ENCODE measurements around the gene LTB4R2. TPM values are rescaled to one million over a fixed set of nuclear protein-coding genes. Genes with fewer than 3 reads are reported as not detected.
"Not testable (repeated sequence)": the region's sequence is repeated elsewhere in the genome, so short reads cannot be mapped to it uniquely, and the experiment has no call there.

LTB4R2 gene
- total RNA-seq, 2 donors from 2014 or later = 0.98 to 1.4 TPM

DNA sequence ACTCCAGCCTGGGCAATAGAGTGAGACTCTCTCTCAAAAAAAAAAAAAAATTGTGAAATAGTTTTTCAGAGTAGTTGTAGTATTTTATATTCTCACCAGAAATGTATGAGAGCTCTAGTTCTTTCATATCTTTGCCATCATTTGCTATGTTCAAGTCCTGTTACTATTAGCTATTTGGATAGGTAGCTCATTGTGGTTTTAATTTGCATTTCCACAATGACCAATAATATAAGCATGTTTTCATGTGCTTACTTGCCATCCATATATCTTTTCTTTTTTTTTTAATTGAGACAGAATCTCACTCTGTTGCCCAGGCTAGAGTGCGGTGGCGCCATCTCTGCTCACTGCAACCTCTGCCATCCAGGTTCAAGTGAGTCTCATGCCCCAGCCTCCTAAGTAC is 38.2 kb downstream of the LTB4R2 start:
- no peak for DNase-seq (ENCODE audit: low spot score)
- no peaks in the 10 kb centered on the region for H3K36me3 ChIP-seq
- H3K4me3 ChIP-seq = no peak overlapping the region
- H3K27me3 ChIP-seq = no peaks in the 10 kb centered on the region
- no peaks in the 10 kb centered on the region for H3K9me3 ChIP-seq
- TF ChIP-seq, protein P1, sequence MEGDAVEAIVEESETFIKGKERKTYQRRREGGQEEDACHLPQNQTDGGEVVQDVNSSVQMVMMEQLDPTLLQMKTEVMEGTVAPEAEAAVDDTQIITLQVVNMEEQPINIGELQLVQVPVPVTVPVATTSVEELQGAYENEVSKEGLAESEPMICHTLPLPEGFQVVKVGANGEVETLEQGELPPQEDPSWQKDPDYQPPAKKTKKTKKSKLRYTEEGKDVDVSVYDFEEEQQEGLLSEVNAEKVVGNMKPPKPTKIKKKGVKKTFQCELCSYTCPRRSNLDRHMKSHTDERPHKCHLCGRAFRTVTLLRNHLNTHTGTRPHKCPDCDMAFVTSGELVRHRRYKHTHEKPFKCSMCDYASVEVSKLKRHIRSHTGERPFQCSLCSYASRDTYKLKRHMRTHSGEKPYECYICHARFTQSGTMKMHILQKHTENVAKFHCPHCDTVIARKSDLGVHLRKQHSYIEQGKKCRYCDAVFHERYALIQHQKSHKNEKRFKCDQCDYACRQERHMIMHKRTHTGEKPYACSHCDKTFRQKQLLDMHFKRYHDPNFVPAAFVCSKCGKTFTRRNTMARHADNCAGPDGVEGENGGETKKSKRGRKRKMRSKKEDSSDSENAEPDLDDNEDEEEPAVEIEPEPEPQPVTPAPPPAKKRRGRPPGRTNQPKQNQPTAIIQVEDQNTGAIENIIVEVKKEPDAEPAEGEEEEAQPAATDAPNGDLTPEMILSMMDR (IDR thresholded peaks at IDR 0.05) = no peak
- H3K27ac ChIP-seq = no peak overlapping the region
- no peaks in the 10 kb centered on the region for H3K4me1 ChIP-seq

GRCh38 chr14:24349742-24350141 is 39.8 kb downstream of the LTB4R2 start:
- Histone ChIP-seq H3K4me1 (no peaks in the 10 kb centered on the region), H3K36me3 (no peaks in the 10 kb centered on the region), H3K4me3 (no peak overlapping the region), H3K27me3 (no peaks in the 10 kb centered on the region), H3K27ac (no peak overlapping the region), H3K9me3 (no peaks in the 10 kb centered on the region)
- TF ChIP-seq, protein P1 (IDR thresholded peaks at IDR 0.05) = no peak
- DNase-seq (ENCODE audit: low spot score) = no peak

GRCh38 chr14:24351517-24351916 is 41.6 kb downstream of the LTB4R2 start:
- Histone ChIP-seq H3K27ac (no peak overlapping the region), H3K4me1 (no peaks in the 10 kb centered on the region), H3K4me3 (no peak overlapping the region), H3K27me3 (no peaks in the 10 kb centered on the region), H3K9me3 (no peaks in the 10 kb centered on the region), H3K36me3 (no peaks in the 10 kb centered on the region)
- TF ChIP-seq, protein P1 (IDR thresholded peaks at IDR 0.05) = peak in 1 of 2 donors; percentile 15
- DNase-seq (ENCODE audit: low spot score) = no peak

DNA sequence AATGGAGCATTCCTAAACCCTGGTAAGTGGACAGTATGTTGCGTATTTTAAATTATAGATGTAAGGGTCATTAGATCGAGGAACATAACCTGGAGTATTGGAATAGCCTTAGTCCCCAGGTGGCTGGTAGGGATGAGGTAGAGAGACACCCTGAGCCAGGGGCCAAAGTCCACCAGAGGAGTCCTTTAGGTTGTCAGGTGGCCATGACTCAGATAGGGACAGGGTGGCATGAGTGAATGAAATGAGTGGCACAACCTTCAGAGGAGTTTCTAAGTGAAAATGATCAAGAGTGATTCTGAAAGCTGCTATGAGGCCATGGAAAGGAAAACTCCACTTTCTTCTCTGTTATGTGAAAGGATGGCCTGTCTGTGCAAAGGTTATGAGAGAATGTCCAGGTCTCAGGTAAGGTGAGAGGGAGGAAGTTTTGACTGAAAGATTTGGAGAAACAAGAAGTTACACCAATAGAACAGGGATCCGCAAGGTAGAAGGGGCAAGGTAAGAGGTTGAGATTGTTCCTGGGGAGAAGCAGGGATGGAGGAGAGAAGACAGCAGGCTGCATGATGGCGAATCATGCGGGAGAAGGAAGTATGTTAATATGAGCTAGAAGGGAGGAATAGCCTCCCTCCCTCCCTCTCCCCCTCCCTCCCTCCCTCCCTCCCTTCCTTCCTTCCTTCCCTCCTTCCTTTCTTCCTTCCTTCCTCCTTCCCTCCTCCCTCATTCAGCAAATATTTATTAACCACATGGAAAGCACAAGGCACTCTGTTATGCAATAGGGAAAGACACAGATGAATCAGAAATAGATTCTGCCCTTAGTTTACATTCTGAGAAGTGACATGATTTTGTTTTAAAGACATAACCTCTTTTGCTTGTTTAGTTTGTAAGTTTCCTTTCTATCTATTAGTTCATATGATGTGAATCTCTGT is 43.9 kb downstream of the LTB4R2 start:
- Histone ChIP-seq H3K9me3 (no peaks in the 10 kb centered on the region), H3K27me3 (no peaks in the 10 kb centered on the region), H3K4me1 (no peaks in the 10 kb centered on the region), H3K4me3 (no peak overlapping the region), H3K36me3 (no peaks in the 10 kb centered on the region), H3K27ac (no peak overlapping the region)
- DNase-seq (ENCODE audit: low spot score) = no peak
- TF ChIP-seq, protein P1 (IDR thresholded peaks at IDR 0.05) = no peak

DNA sequence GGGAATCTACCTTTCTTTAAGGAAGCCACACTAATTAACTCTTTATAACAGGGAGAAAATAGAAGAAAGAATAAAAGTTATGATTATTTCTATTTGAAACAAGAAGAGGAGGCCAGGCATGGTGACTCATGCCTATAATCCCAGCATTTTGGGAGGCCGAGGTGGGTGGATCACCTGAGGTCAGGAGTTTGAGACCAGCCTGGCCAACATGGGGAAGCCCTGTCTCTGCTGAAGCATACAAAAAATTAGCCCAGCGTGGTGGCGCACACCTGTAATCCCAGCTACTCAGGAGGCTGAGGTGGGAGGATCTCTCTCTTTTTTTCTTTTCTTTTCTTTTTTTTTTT is 44.5 kb downstream of the LTB4R2 start:
- H3K4me3 ChIP-seq; H3K4me1 ChIP-seq; H3K9me3 ChIP-seq; H3K27me3 ChIP-seq; DNase-seq (ENCODE audit: low spot score); H3K36me3 ChIP-seq; H3K27ac ChIP-seq: not testable (repeated sequence)

DNA sequence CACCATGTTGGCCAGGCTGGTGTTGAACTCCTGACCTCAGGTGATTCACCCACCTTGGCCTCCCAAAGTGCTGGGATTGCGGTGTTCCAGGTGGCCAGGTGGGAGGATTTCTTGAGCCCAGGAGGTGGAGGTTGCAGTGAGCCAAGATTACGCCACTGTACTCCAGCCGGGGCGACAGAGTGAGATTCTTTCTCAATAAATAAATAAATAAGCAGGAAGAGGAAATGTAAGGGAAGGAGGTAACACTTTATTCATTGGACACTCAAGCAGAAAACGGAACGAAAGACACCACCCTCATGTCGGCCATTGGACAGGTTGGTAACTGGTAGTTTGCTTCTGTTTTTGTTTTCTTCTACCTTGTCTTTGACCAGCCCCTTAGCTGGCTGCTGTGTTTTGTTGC is 45.1 kb downstream of the LTB4R2 start:
- Histone ChIP-seq H3K4me1 (no peaks in the 10 kb centered on the region), H3K27ac (no peak overlapping the region), H3K4me3 (no peak overlapping the region), H3K9me3 (no peaks in the 10 kb centered on the region), H3K27me3 (no peaks in the 10 kb centered on the region), H3K36me3 (no peaks in the 10 kb centered on the region)
- no peak for DNase-seq (ENCODE audit: low spot score)
- TF ChIP-seq, protein P1 (IDR thresholded peaks at IDR 0.05) = no peak

All from right atrium auricular region (tissue), 2 donors.